Activated T-helper 1 cell treated with anti-CD3 and anti-CD28 coated beads, Interleukin-12 subunit alpha, Interleukin-12 subunit beta, Interleukin-2, Interleukin-4 antibody, amounts not matched to agents 30 ng/mL and 10 ng/mL and 1 ng/mL, durations not matched to agents 14 hours and 24 hours and 36 hours (primary cell): ENCODE data around the gene OR2AT4. TPM values are rescaled to one million over a fixed set of nuclear protein-coding genes. Genes with fewer than 3 reads are reported as not detected.
"Not testable (repeated sequence)": the region's sequence is repeated elsewhere in the genome, so short reads cannot be mapped to it uniquely, and the experiment has no call there.

Source experiments
- DNase-seq: peaks from one replicate; pipeline ENCODE4 v3.0.0; 2021; ENCODE audit warnings: low spot score
- H3K27ac Mint-ChIP-seq: one replicate; pipeline ENCODE4 v1.8.0; 2021; ENCODE audit warnings: mild to moderate bottlenecking, mixed read lengths
- H3K27me3 Mint-ChIP-seq: one replicate; pipeline ENCODE4 v1.8.0; 2022; ENCODE audit warnings: mild to moderate bottlenecking, moderate library complexity, mixed read lengths; ENCODE audit not compliant: insufficient read depth
- H3K36me3 Mint-ChIP-seq: one replicate; pipeline ENCODE4 v1.8.0; 2021; ENCODE audit warnings: low read depth, mixed read lengths
- H3K4me1 Mint-ChIP-seq: one replicate; pipeline ENCODE4 v1.8.0; 2021; ENCODE audit warnings: low read depth, mixed read lengths
- H3K4me3 Mint-ChIP-seq: one replicate; pipeline ENCODE4 v1.8.0; 2021; ENCODE audit warnings: mild to moderate bottlenecking, moderate library complexity, mixed read lengths
- H3K9me3 Mint-ChIP-seq: one replicate; pipeline ENCODE4 v1.8.0; 2021; ENCODE audit warnings: mixed read lengths
- intact Hi-C: fragments of 100-400 bp; cut with micrococcal nuclease; formaldehyde crosslinking; loops from one replicate; pipeline ENCODE4 v1.15.1; 2024
- total RNA-seq: library from RNA; stranded (reverse); gene quantifications from 2 replicates; pipeline ENCODE4 v1.2.3, GENCODE V29; 2022

OR2AT4 gene
- total RNA-seq, 1 donor from 2014 or later, result not detected

DNA sequence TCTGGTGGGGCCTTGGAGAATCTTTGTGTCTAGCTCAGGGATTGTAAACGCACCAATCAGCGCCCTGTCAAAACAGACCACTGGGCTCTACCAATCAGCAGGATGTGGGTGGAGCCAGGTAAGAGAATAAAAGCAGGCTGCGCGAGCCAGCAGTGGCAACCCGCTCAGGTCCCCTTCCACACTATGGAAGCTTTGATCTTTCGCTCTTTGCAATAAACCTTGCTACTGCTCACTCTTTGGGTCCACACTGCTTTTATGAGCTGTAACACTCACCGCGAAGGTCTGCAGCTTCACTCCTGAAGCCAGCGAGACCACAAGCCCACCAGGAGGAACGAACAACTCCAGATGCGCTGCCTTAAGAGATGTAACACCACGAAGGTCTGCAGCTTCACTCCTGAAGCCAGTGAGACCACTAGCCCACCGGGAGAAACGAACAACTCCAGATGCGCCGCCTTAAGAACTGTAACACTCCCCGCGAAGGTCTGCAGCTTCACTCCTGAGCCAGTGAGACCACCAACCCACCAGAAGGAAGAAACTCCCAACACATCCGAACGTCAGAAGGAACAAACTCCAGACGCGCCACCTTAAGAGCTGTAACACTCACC is 2.3 kb upstream of the OR2AT4 start:
- H3K27me3 Mint-ChIP-seq, result peaks cover 13% of the 10 kb centered on the region
- H3K36me3 Mint-ChIP-seq, DNase-seq, intact Hi-C loops, H3K4me3 Mint-ChIP-seq, H3K27ac Mint-ChIP-seq, H3K9me3 Mint-ChIP-seq: not testable (repeated sequence)
- H3K4me1 Mint-ChIP-seq, result peaks cover 18% of the 10 kb centered on the region

DNA sequence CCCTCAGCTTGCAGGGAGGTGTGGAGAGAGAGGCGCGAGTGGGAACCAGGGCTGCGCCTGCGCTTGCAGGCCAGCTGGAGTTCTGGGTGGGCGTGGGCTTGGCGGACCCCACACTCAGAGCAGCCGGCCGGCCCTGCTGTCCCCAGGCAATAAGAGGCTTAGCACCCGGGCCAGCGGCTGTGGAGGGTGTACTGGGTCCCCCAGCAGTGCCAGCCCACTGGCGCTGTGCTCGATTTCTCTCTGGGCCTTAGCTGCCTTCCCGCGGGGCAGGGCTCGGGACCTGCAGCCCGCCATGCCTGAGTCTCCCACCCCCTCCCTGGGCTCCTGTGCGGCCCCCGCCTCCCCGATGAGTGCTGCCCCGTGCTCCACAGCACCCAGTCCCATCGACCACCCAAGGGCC is 1.5 kb upstream of the OR2AT4 start:
- peaks cover 11% of the 10 kb centered on the region for H3K4me1 Mint-ChIP-seq
- H3K27me3 Mint-ChIP-seq, intact Hi-C loops, H3K27ac Mint-ChIP-seq, H3K9me3 Mint-ChIP-seq, H3K4me3 Mint-ChIP-seq, DNase-seq, H3K36me3 Mint-ChIP-seq: not testable (repeated sequence)

DNA sequence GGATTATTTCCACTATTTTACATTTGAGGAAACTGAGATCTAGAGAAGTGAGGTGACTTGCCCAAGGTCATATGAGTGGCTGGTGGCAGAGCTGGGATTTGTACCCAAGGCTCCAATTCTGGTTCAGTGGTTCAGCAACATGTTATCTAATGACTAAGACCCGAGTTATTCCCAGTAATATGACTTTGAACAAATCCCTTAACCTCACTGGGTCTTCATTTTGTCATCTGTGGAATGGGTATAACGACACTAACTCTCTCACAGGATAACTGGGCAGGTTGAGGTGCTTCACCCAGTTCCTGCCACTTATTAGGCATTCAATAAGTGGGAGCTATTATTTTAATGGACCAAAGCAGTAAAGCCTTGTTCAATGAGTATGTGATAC is 489 bp upstream of the OR2AT4 start:
- peaks cover 8% of the 10 kb centered on the region for H3K27me3 Mint-ChIP-seq
- H3K36me3 Mint-ChIP-seq, result no peaks in the 10 kb centered on the region
- intact Hi-C loops, result no loop called here
- H3K4me1 Mint-ChIP-seq, result peaks cover 9% of the 10 kb centered on the region
- no peak overlapping the region for H3K27ac Mint-ChIP-seq
- DNase-seq, result no peak
- no peaks in the 10 kb centered on the region for H3K9me3 Mint-ChIP-seq
- no peak overlapping the region for H3K4me3 Mint-ChIP-seq

DNA sequence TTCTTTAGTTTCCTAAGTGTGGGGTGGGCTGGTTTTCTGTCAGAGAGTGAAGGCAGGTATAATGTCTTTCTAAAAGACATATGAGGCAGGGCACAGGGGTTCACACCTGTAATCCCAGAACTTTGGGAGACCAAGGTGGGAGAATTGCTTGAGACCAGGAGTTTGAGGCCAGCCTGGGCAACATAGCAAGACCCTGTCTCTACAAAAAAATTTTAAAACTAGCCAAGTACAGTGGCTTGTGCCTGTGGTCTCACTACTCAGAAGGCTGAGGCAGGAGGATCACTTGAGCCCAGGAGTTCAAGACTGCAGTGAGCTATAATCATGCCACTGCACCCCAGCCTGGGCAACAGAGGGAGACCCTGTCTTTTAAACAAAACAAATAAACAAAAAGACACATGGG is 2.3 kb downstream of the OR2AT4 start:
- Mint-ChIP-seq H3K9me3 (peaks cover 13% of the 10 kb centered on the region), H3K27me3 (peaks cover 14% of the 10 kb centered on the region)
- DNase-seq, H3K4me3 Mint-ChIP-seq, intact Hi-C loops, H3K4me1 Mint-ChIP-seq, H3K36me3 Mint-ChIP-seq, H3K27ac Mint-ChIP-seq: not testable (repeated sequence)

DNA sequence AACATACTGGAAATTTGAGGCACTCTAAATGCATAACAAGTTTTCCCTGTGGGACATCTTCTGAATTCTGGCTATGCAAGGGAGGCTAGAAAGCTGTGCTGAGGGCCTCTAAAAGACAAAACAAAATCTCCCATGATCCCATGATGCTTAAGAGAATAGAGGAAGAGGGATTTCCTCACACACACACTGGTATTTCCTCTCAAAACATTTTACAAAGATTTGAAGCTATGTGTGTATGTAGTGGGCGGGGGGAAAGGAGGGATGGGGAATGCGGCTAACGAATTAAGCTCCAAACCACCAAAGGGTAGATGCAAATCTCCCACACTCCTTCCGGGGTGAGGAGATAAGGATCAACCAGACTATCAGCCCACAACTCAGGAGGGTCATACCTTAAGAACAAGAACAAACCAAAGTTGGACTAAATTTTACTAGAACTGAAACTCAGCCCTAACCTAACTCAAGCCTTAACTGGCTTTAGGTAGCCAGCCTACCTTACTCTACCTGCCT is 6.0 kb downstream of the OR2AT4 start:
- no peak overlapping the region for H3K4me3 Mint-ChIP-seq
- no peaks in the 10 kb centered on the region for H3K36me3 Mint-ChIP-seq
- no peak overlapping the region for H3K27ac Mint-ChIP-seq
- H3K27me3 Mint-ChIP-seq, result peaks cover 35% of the 10 kb centered on the region
- peaks cover 13% of the 10 kb centered on the region for H3K9me3 Mint-ChIP-seq
- no peak for DNase-seq
- intact Hi-C loops, result no loop called here
- H3K4me1 Mint-ChIP-seq, result no peaks in the 10 kb centered on the region

GRCh38 chr11:75087319-75088305 is 9.1 kb downstream of the OR2AT4 start:
- Mint-ChIP-seq H3K36me3 (no peaks in the 10 kb centered on the region), H3K9me3 (peaks cover 13% of the 10 kb centered on the region), H3K4me3 (no peak overlapping the region), H3K27ac (no peak overlapping the region), H3K27me3 (peaks cover 37% of the 10 kb centered on the region), H3K4me1 (no peaks in the 10 kb centered on the region)
- intact Hi-C loops, result no loop called here
- no peak for DNase-seq

DNA sequence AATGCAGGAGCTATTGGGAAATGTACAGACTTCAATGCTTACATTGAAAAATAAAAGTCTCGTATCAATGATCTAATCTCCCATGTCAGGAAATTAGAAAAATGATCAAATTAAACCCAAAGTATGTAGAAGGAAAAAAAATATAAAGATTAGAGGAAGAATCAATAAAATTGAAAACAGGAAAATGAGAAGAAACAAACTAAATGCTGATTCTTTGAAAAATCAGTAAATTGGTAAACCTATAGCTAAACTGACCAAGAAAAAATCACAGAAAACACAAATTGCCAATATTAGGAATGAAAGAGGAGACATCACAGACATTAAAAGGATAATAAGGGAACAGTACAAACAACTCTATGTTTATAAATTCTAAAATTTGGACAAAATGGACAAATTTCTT is 11.8 kb downstream of the OR2AT4 start:
- intact Hi-C loops, result no loop called here
- Mint-ChIP-seq H3K4me3 (no peak overlapping the region), H3K9me3 (no peaks in the 10 kb centered on the region), H3K36me3 (no peaks in the 10 kb centered on the region), H3K27ac (no peak overlapping the region), H3K4me1 (no peaks in the 10 kb centered on the region), H3K27me3 (peaks cover 36% of the 10 kb centered on the region)
- DNase-seq, result no peak

DNA sequence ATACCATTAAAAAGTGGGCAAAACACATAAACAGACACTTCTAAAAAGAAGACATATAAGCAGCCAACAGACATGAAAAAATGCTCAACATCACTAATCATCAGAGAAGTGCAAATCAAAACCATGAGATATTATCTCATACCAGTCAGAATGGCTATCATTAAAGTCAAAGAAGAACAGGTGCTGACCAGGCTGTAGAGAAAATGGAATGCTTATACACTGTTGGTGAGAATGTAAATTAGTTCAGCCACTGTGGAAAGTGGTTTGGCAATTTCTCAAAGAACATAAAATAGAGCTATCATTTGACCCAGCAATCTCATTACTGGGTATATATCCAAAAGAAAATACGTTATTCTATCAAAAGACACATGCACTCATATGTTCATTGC is 13.5 kb downstream of the OR2AT4 start:
- intact Hi-C loops, result no loop called here
- no peak overlapping the region for H3K27ac Mint-ChIP-seq
- peaks cover 27% of the 10 kb centered on the region for H3K27me3 Mint-ChIP-seq
- no peaks in the 10 kb centered on the region for H3K9me3 Mint-ChIP-seq
- DNase-seq, result no peak
- no peaks in the 10 kb centered on the region for H3K4me1 Mint-ChIP-seq
- H3K36me3 Mint-ChIP-seq, result no peaks in the 10 kb centered on the region
- no peak overlapping the region for H3K4me3 Mint-ChIP-seq

- Mint-ChIP-seq H3K4me3 (no peak overlapping the region), H3K9me3 (no peaks in the 10 kb centered on the region), H3K27me3 (peaks cover 24% of the 10 kb centered on the region), H3K4me1 (no peaks in the 10 kb centered on the region), H3K36me3 (no peaks in the 10 kb centered on the region), H3K27ac (no peak overlapping the region)
- intact Hi-C loops, result no loop called here
- DNase-seq, result no peak
These were observed 14.0 kb downstream of the OR2AT4 start for GRCh38 chr11:75082601-75083216.

DNA sequence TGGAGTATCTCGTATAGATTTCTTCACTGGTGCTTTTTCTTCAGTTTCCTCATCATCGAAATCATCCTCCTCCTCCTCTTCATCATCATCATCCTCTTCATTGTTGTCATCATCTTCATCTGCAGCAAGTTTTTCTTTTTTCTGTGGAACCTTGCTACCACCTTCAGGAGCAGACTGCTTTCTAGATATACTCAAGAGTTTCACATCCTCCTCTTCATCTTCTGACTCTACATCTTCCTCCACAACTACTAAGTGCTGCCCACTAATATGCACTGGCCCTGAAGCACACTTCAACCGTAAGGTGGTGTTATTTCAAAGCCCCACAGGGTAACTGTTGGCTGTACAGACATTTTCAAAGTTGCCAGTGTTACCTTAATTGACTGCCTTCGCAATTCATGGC is 17.1 kb downstream of the OR2AT4 start:
- Mint-ChIP-seq H3K9me3 (no peaks in the 10 kb centered on the region), H3K4me1 (no peaks in the 10 kb centered on the region), H3K27ac (no peak overlapping the region), H3K4me3 (no peak overlapping the region), H3K36me3 (no peaks in the 10 kb centered on the region), H3K27me3 (peaks cover 30% of the 10 kb centered on the region)
- intact Hi-C loops, result no loop called here
- DNase-seq, result no peak

GRCh38 chr11:75078233-75078632 is 18.4 kb downstream of the OR2AT4 start:
- Mint-ChIP-seq H3K4me1 (no peaks in the 10 kb centered on the region), H3K9me3 (no peaks in the 10 kb centered on the region), H3K36me3 (no peaks in the 10 kb centered on the region), H3K4me3 (no peak overlapping the region), H3K27me3 (peaks cover 25% of the 10 kb centered on the region), H3K27ac (no peak overlapping the region)
- no peak for DNase-seq
- intact Hi-C loops, result no loop called here

GRCh38 chr11:75077316-75077715 is 19.4 kb downstream of the OR2AT4 start:
- no peak for DNase-seq
- intact Hi-C loops, result no loop called here
- H3K4me3 Mint-ChIP-seq, result no peak overlapping the region
- H3K27ac Mint-ChIP-seq, result no peak overlapping the region
- H3K36me3 Mint-ChIP-seq, result no peaks in the 10 kb centered on the region
- no peaks in the 10 kb centered on the region for H3K9me3 Mint-ChIP-seq
- H3K4me1 Mint-ChIP-seq, result no peaks in the 10 kb centered on the region
- peaks cover 23% of the 10 kb centered on the region for H3K27me3 Mint-ChIP-seq

DNA sequence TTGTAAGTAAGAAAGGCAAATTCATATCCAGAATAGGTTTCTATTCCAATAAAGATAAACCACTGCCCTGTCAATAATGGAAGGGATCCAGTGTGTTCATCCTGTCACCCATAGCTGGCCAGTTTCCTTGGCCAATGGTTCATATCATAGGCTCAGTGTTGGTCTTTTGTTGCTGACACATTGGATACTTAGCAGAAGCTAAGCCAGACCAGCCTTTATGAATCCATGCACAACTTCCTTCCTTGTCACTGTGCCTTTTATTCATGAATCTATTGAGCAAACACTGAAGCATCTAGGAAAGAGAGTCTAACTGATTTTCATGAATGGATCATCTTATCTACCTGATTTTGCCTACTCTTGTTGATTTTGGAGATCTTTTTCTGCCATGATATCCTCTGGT is 20.0 kb downstream of the OR2AT4 start:
- DNase-seq, result no peak
- intact Hi-C loops, result no loop called here
- no peaks in the 10 kb centered on the region for H3K4me1 Mint-ChIP-seq
- no peaks in the 10 kb centered on the region for H3K36me3 Mint-ChIP-seq
- H3K4me3 Mint-ChIP-seq, result no peak overlapping the region
- no peaks in the 10 kb centered on the region for H3K9me3 Mint-ChIP-seq
- H3K27me3 Mint-ChIP-seq, result peaks cover 23% of the 10 kb centered on the region
- no peak overlapping the region for H3K27ac Mint-ChIP-seq
